Heart left ventricle (tissue), 16 donors: Measurements from ENCODE around the gene KCND3. TPM values are rescaled to one million over a fixed set of nuclear protein-coding genes. Genes with fewer than 3 reads are reported as not detected.

ENCODE experiments used
- ATAC-seq, 4 donors: fragments of 200-7000 bp; cut with Tn5 transposase; one replicate each; pipeline ENCODE4 v1.9.1; 2020 to 2022; ENCODE audit warnings: moderate library complexity in 4 of 4, mild to moderate bottlenecking in 3 of 4, moderate number of reproducible peaks in 1 of 4
- DNase-seq, 5 donors: peaks; one replicate each; pipeline ENCODE4 v3.0.0-alpha.2; 2020
- H3K27ac ChIP-seq, 12 donors: fragments of 200-600 bp; sonication (generic) in 4 of 12; one replicate each; pipeline versions ENCODE4 v1.5.0 to v1.8.0; 2016 to 2022; ENCODE audit warnings: mild to moderate bottlenecking in 2 of 12
- H3K27me3 ChIP-seq, 9 donors: fragments of 200-600 bp; sonication (generic) in 2 of 9; one replicate each; pipeline versions ENCODE4 v1.5.1 to v1.8.0; 2016 to 2022; ENCODE audit warnings: mild to moderate bottlenecking in 3 of 9
- H3K36me3 ChIP-seq, 9 donors: fragments of 200-600 bp; sonication (generic) in 2 of 9; one replicate each; pipeline versions ENCODE4 v1.5.0 to v1.8.0; 2018 to 2022; ENCODE audit warnings: mild to moderate bottlenecking in 2 of 9
- H3K4me1 ChIP-seq, 12 donors: fragments of 200-600 bp; sonication (generic) in 4 of 12; one replicate each; pipeline versions ENCODE4 v1.5.0 to v1.8.0; 2016 to 2022; ENCODE audit warnings: mild to moderate bottlenecking in 3 of 12
- H3K4me3 ChIP-seq, 12 donors: fragments of 200-600 bp; sonication (generic) in 4 of 12; one replicate each; pipeline versions ENCODE4 v1.5.0 to v1.8.0; 2017 to 2022; ENCODE audit warnings: mild to moderate bottlenecking in 9 of 12, moderate library complexity in 4 of 12
- H3K9me3 ChIP-seq, 12 donors: fragments of 200-600 bp; sonication (generic) in 4 of 12; one replicate each; pipeline versions ENCODE4 v1.5.0 to v1.8.0; 2016 to 2022; ENCODE audit warnings: mild to moderate bottlenecking in 1 of 12
- CTCF ChIP-seq, 12 donors: fragments of 200-600 bp; sonication (generic) in 4 of 12; IDR thresholded peaks; one replicate each; pipeline versions ENCODE4 v1.5.0 to v1.8.0; 2018 to 2022; ENCODE audit warnings: antibody characterized with exemption in 12 of 12, mild to moderate bottlenecking in 5 of 12
- POLR2A ChIP-seq, 2 donors: fragments of 450-650 bp; IDR thresholded peaks; one replicate each; pipeline ENCODE4 v1.6.1; 2017; ENCODE audit warnings: antibody characterized with exemption in 2 of 2, mild to moderate bottlenecking in 2 of 2, moderate library complexity in 2 of 2
- WGBS, 4 donors: extraction: QIAGEN DNeasy Blood & Tissue Kit in 2 of 4; methylation state at CpG; one replicate each; pipeline versions ENCODE4 v1.1.5 to v1.1.7; 2013 to 2018; 5-methylcytosine and 5-hydroxymethylcytosine counted together
- intact Hi-C, 10 donors: fragments of 100-400 bp; cut with DNase I; formaldehyde crosslinking; loops; one replicate each; pipeline versions ENCODE4 v1.11.1 to v1.14.2; 2022
- polyA plus RNA-seq, 2 donors: library from polyadenylated mRNA; stranded (reverse); fragments of 200-250 nt; gene quantifications; one replicate each; pipeline ENCODE4 v1.2.3, GENCODE V29; 2013
- total RNA-seq, 9 donors: library from RNA; depleted of rRNA in 2 of 9; stranded (reverse); fragments of >200 nt in 2 of 9; fragmentation: NEBNext Ultra II Directional in 3 of 9; extraction: Animal tissue kit (Norgen Biotek cat#: 25700) in 3 of 9; gene quantifications; one replicate each; pipeline versions ENCODE4 v1.1.0 to v1.2.4, GENCODE V29; 2016 to 2023
- donor health status: ischemic (EF 13 %, LVEDD 7.1; RV severe dilation, severe dysfunction).
- donor health status: healthy with polysubstance abuse.
- donor health status: DM: no; HTN: yes; CAD: no.
- donor health status: DM: no; HTN: no; CAD: no.
- donor health status: ischemic (EF 25% LVEDD 6.9; RV normal size, moderate dysfunction).
- donor health status: ischemic (EF 25% LVEDD 5.7; RV mildly dilated, moderate dysfunction).
- donor health status: healthy.
- donor health status: DM: yes; HTN: yes; CAD: no.
- donor health status: ischemic (EF 35%, LVEDD 5.7; RV mildly dilated, moderate dysfunction).
- donor health status: nonischemic (EF 11% LVEDD 7.7; RV severe dilation, severe dysfunction).
- donor health status: DM: yes; HTN: yes; CAD: no.
- donor health status: PGD.
- donor health status: ischemic (EF 29% LVEDD 5.4; RV normal size, mild dysfunction).
- donor health status: nonischemic (EF 23%, LVEDD 6.1; RV moderate dilation, normal function).

The KCND3 gene
- total and polyA plus RNA-seq, 11 donors: 7.2 to 23.0 (median 15.3) TPM

- TF ChIP-seq CTCF (IDR thresholded peaks at IDR 0.05) (no peak), POLR2A (IDR thresholded peaks at IDR 0.05) (no peak)
- Histone ChIP-seq H3K27me3 (no peaks in the 10 kb centered on the region), H3K27ac (no peak overlapping the region), H3K9me3 (no peaks in the 10 kb centered on the region), H3K4me1 (no peaks in the 10 kb centered on the region), H3K4me3 (no peak overlapping the region), H3K36me3 (peaks cover 0 to 11% (median 4%) of the 10 kb centered on the region in 9 donors)
- 59 to 88% (median 76%) methylated on average over 1 of the region's 1 CpG for WGBS, 4 donors
- intact Hi-C loops: loop anchor here in 1 of 10 donors (10.0 kb wide), 1 partner anchor 552 kb away; the partner anchor contains the start of gene CHI3L2
- no peak for ATAC-seq
- DNase-seq: no peak
Measured at GRCh38 chr1:111777301-111777700, 212.2 kb downstream of the KCND3 start.

GRCh38 chr1:111776861-111777260, 212.6 kb downstream of the KCND3 start:
- Histone ChIP-seq H3K9me3 (no peaks in the 10 kb centered on the region), H3K4me3 (no peak overlapping the region), H3K27ac (no peak overlapping the region), H3K4me1 (no peaks in the 10 kb centered on the region), H3K27me3 (no peaks in the 10 kb centered on the region), H3K36me3 (peaks cover 0 to 16% (median 4%) of the 10 kb centered on the region in 9 donors)
- ATAC-seq: no peak
- WGBS, 4 donors: 88 to 98% (median 95%) methylated on average over 8 of the region's 8 CpGs
- intact Hi-C loops: loop anchor here in 1 of 10 donors (10.0 kb wide), 1 partner anchor 552 kb away; the partner anchor contains the start of gene CHI3L2
- no peak for TF ChIP-seq CTCF (IDR thresholded peaks at IDR 0.05)
- no peak for TF ChIP-seq POLR2A (IDR thresholded peaks at IDR 0.05)
- no peak for DNase-seq

GRCh38 chr1:111776391-111776790, 213.1 kb downstream of the KCND3 start:
- DNase-seq: no peak
- peaks cover 0 to 19% (median 4%) of the 10 kb centered on the region in 9 donors for H3K36me3 ChIP-seq
- no peaks in the 10 kb centered on the region for H3K4me1 ChIP-seq
- intact Hi-C loops: loop anchor here in 1 of 10 donors (10.0 kb wide), 1 partner anchor 552 kb away; the partner anchor contains the start of gene CHI3L2
- H3K27me3 ChIP-seq: no peaks in the 10 kb centered on the region
- no peak overlapping the region for H3K4me3 ChIP-seq
- WGBS, 4 donors: 52 to 64% (median 59%) methylated on average over 2 of the region's 2 CpGs
- H3K27ac ChIP-seq: no peak overlapping the region
- H3K9me3 ChIP-seq: no peaks in the 10 kb centered on the region
- TF ChIP-seq CTCF (IDR thresholded peaks at IDR 0.05): no peak
- TF ChIP-seq POLR2A (IDR thresholded peaks at IDR 0.05): no peak
- ATAC-seq: no peak

GRCh38 chr1:111775966-111776365, 213.5 kb downstream of the KCND3 start:
- no peak overlapping the region for H3K27ac ChIP-seq
- ATAC-seq (no peak), DNase-seq (no peak)
- no peak overlapping the region for H3K4me3 ChIP-seq
- TF ChIP-seq POLR2A (IDR thresholded peaks at IDR 0.05): no peak
- TF ChIP-seq CTCF (IDR thresholded peaks at IDR 0.05): no peak
- intact Hi-C loops: loop anchor here in 1 of 10 donors (10.0 kb wide), 1 partner anchor 551 kb away; the partner anchor contains the start of gene CHI3L2
- H3K27me3 ChIP-seq: no peaks in the 10 kb centered on the region
- peaks cover 0 to 19% (median 4%) of the 10 kb centered on the region in 9 donors for H3K36me3 ChIP-seq
- no peaks in the 10 kb centered on the region for H3K9me3 ChIP-seq
- WGBS, 4 donors: 59 to 84% (median 69%) methylated on average over 9 of the region's 9 CpGs
- no peaks in the 10 kb centered on the region for H3K4me1 ChIP-seq
